ENCODE data around the gene DOCK10. TPM values are rescaled to one million over a fixed set of nuclear protein-coding genes. Genes with fewer than 3 reads are reported as not detected.
"Not testable (repeated sequence)": the region's sequence is repeated elsewhere in the genome, so short reads cannot be mapped to it uniquely, and the experiment has no call there.

DOCK10 gene
- total and polyA plus RNA-seq, 8 donors: 0.89 to 33.8 (median 3.2) TPM

DNA sequence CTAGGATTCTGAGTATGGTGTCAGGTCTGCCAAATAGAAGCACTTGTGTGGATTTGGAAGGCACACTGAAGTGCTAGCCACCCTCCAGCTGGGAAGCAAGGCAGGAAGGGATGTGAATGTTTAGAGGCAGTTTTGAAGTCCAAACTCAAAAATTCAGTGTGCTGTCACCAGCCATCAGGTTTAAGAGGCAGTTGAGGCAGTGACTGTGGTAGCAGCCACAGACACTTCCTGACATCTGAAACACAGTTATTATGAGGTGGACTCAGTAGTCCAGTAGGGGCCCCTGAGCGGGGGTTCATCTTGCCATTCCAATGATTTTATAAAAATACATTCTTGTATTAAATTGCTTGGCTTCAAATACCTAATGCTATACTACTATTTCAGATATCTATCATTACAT lies 13.4 kb upstream of the DOCK10 start:
- no peaks in the 10 kb centered on the region for H3K36me3 ChIP-seq
- intact Hi-C loops (cut with DNase I; ENCODE audit: low total_unique reads): no loop called here
- H3K4me3 ChIP-seq: no peak overlapping the region
- no peaks in the 10 kb centered on the region for H3K9me3 ChIP-seq
- no peaks in the 10 kb centered on the region for H3K4me1 ChIP-seq
- WGBS, 5 donors: 83 to 100% (median 85%) methylated on average over 1 of the region's 1 CpG
- TF ChIP-seq POLR2A (IDR thresholded peaks at IDR 0.05) (no peak), EP300 (IDR thresholded peaks at IDR 0.05) (no peak), POLR2AphosphoS5 (IDR thresholded peaks at IDR 0.05) (no peak)
- TF ChIP-seq, protein P1, sequence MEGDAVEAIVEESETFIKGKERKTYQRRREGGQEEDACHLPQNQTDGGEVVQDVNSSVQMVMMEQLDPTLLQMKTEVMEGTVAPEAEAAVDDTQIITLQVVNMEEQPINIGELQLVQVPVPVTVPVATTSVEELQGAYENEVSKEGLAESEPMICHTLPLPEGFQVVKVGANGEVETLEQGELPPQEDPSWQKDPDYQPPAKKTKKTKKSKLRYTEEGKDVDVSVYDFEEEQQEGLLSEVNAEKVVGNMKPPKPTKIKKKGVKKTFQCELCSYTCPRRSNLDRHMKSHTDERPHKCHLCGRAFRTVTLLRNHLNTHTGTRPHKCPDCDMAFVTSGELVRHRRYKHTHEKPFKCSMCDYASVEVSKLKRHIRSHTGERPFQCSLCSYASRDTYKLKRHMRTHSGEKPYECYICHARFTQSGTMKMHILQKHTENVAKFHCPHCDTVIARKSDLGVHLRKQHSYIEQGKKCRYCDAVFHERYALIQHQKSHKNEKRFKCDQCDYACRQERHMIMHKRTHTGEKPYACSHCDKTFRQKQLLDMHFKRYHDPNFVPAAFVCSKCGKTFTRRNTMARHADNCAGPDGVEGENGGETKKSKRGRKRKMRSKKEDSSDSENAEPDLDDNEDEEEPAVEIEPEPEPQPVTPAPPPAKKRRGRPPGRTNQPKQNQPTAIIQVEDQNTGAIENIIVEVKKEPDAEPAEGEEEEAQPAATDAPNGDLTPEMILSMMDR (IDR thresholded peaks at IDR 0.05): no peak
- H3K27ac ChIP-seq: no peak overlapping the region
- no peaks in the 10 kb centered on the region for H3K27me3 ChIP-seq
- DNase-seq: no peak

DNA sequence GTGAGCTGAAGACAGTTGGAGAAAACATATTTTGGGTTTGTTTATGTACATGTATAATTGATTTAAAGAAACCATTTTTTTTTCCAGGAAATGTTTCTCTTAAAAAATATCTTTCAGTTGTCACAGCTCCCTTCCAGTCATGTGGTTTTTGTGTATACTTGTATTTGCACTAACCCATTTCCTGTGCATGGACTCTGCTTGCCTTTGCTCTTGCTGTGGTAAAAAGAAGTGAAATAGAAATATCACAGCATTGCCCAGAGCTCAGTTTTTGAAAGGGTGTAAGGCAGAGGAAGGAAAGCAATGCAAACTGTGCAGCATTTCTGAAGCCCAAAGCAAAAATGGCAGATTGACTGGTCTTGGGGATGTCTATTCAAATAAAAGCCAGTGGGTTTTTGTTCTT lies 10.4 kb upstream of the DOCK10 start:
- Histone ChIP-seq H3K4me1 (no peaks in the 10 kb centered on the region), H3K36me3 (no peaks in the 10 kb centered on the region), H3K9me3 (no peaks in the 10 kb centered on the region), H3K4me3 (no peak overlapping the region), H3K27ac (no peak overlapping the region), H3K27me3 (no peaks in the 10 kb centered on the region)
- intact Hi-C loops (cut with DNase I; ENCODE audit: low total_unique reads): no loop called here
- DNase-seq: peak in 1 of 2 donors; percentile 42
- TF ChIP-seq, protein P1 (IDR thresholded peaks at IDR 0.05): no peak

DNA sequence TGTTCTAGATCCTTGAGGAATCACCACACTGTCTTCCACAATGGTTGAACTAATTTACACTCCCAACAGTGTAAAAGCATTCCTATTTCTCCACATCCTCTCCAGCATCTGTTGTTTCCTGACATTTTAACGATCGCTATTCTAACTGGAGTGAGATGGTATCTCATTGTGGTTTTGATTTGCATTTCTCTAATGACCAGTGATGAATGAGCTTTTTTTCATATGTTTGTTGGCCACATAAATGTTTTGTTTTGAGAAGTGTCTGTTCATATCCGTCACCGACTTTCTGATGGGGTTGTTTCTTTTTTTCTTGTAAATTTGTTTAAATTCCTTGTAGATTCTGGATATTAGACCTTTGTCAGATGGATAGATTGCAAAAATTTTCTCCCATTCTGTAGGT lies 5.2 kb upstream of the DOCK10 start:
- H3K36me3 ChIP-seq; H3K4me1 ChIP-seq; intact Hi-C loops (cut with DNase I; ENCODE audit: low total_unique reads); H3K27ac ChIP-seq; H3K4me3 ChIP-seq; H3K9me3 ChIP-seq; DNase-seq: not testable (repeated sequence)
- WGBS, 5 donors: 76 to 91% (median 87%) methylated on average over 4 of the region's 4 CpGs
- H3K27me3 ChIP-seq: peaks cover 0 to 26% (median 5%) of the 10 kb centered on the region in 3 donors

DNA sequence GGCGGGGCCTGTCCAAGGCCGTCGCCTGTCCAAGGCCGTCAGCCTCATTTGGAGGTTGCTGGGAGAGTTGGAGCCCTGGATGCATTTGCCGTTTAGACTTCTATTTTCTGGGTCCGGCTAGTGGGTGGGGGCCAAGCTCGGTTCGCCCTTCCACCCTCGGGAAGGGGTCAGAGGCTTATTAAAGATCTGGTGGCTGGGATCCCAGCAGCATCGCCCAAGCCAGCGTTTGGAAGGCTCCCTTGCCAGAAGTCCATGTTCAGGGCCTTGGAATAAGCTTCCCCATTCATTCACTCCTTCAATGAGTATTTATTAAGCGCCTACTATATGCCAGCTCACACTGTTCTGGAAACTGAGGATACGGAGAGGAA lies 516 bp upstream of the DOCK10 start:
- Histone ChIP-seq H3K4me3 (peak overlapping the region; percentile 56 to 92 (median 62)), H3K27me3 (peaks cover 0 to 45% (median 19%) of the 10 kb centered on the region in 3 donors), H3K9me3 (no peaks in the 10 kb centered on the region), H3K27ac (peak overlapping the region in 2 of 5 donors; percentile 63), H3K36me3 (no peaks in the 10 kb centered on the region), H3K4me1 (peaks cover 9 to 26% (median 23%) of the 10 kb centered on the region in 4 donors)
- intact Hi-C loops (cut with DNase I; ENCODE audit: low total_unique reads): no loop called here
- WGBS, 5 donors: 17 to 36% (median 19%) methylated on average over 7 to 13 of the region's 13 CpGs
- TF ChIP-seq POLR2A (IDR thresholded peaks at IDR 0.05) (no peak), POLR2AphosphoS5 (IDR thresholded peaks at IDR 0.05) (no peak), EP300 (IDR thresholded peaks at IDR 0.05) (no peak)
- TF ChIP-seq, protein P1 (IDR thresholded peaks at IDR 0.05): no peak
- DNase-seq: no peak

DNA sequence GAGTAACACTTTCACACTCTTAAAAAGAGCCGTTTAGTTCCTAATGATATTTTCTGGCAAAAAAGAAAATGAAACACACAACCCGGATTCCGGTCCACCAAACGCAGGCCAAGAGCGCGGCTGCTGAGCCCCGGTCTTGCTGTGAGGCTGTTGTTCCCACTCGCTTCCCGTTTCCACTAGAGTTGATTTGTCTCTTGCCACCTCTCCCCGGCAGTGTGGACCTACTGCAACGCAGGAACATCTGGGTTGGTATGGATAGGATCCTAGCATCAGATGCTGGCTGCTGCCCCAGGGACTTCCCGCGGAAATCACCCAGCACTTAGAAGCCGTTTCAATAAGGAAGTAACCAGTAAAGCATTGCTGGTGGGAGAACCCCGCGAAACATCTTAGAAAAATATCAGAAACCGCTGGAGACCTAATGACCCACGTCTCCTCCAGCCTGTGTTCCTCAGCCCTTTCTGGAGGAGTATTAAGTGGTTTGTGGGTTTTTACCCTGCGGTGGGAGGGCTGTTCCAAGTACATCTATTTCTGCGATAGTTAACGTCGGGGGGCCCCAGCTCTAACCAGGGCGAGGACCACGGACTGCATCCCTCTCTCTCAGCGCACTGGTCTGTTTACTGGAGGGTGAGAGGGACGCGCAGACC lies 939 bp downstream of the DOCK10 start:
- Histone ChIP-seq H3K4me1 (peaks cover 9 to 26% (median 23%) of the 10 kb centered on the region in 4 donors), H3K9me3 (no peaks in the 10 kb centered on the region), H3K27ac (peak overlapping the region; percentile 3 to 63 (median 58)), H3K4me3 (peak overlapping the region; percentile 56 to 92 (median 62)), H3K36me3 (no peaks in the 10 kb centered on the region), H3K27me3 (peaks cover 0 to 45% (median 19%) of the 10 kb centered on the region in 3 donors)
- TF ChIP-seq, protein P1 (IDR thresholded peaks at IDR 0.05): no peak
- TF ChIP-seq POLR2A (IDR thresholded peaks at IDR 0.05) (no peak), POLR2AphosphoS5 (IDR thresholded peaks at IDR 0.05) (no peak), EP300 (IDR thresholded peaks at IDR 0.05) (no peak)
- 1 to 9% (median 5%) methylated on average over 24 to 27 of the region's 27 CpGs for WGBS, 5 donors
- DNase-seq: peak; percentile 33 to 71
- intact Hi-C loops (cut with DNase I; ENCODE audit: low total_unique reads): no loop called here

Data from stomach (tissue), 9 donors.